BE2C (cell line): ENCODE results near the gene TTLL10.

Experiments used
- DNase-seq: peaks from one replicate; pipeline ENCODE4 v3.0.0-alpha.2; 2020
- H3K27me3 ChIP-seq: fragments of 250-450 bp; sonication (Bioruptor Pico); 2 replicates; pipeline ENCODE4 v1.5.1; 2020; ENCODE audit warnings: mild to moderate bottlenecking
- H3K36me3 ChIP-seq: fragments of 250-450 bp; sonication (Bioruptor Pico); 2 replicates; pipeline ENCODE4 v1.5.1; 2020; ENCODE audit warnings: mild to moderate bottlenecking
- H3K4me1 ChIP-seq: fragments of 250-450 bp; sonication (Bioruptor Pico); 2 replicates; pipeline ENCODE4 v1.5.1; 2020
- H3K4me3 ChIP-seq: 2 replicates; pipeline ENCODE4 v1.5.1; 2011; ENCODE audit warnings: low read depth, low read length
- H3K9me3 ChIP-seq: fragments of 250-450 bp; sonication (Bioruptor Pico); 2 replicates; pipeline ENCODE4 v1.5.1; 2020
- CTCF ChIP-seq: IDR thresholded peaks from 2 replicates; pipeline ENCODE4 v1.5.1; 2012; ENCODE audit warnings: mild to moderate bottlenecking, low read depth, low read length

Gene TTLL10

GRCh38 chr1:1230656-1231399, 57.1 kb downstream of the TTLL10 start:
- Histone ChIP-seq H3K4me1 (no peaks in the 10 kb centered on the region; the same call in 1 of the 2 replicates), H3K4me3 (peak overlapping the region; percentile 95), H3K9me3 (peaks cover 6% of the 10 kb centered on the region), H3K27me3 (no peaks in the 10 kb centered on the region), H3K36me3 (peaks cover 40% of the 10 kb centered on the region)
- TF ChIP-seq CTCF: peak; percentile 25
- DNase-seq: no peak

- Histone ChIP-seq H3K4me3 (peak within 1 kb of the TSS; percentile 95), H3K4me1 (no peaks in the 10 kb centered on the region; the same call in 1 of the 2 replicates), H3K36me3 (peaks cover 37% of the 10 kb centered on the region), H3K9me3 (peaks cover 6% of the 10 kb centered on the region), H3K27me3 (no peaks in the 10 kb centered on the region)
- peak; percentile 98 for DNase-seq
- no peak for TF ChIP-seq CTCF
Measured at GRCh38 chr1:1231400-1232207, 57.9 kb downstream of the TTLL10 start, which contains the start of gene SDF4. Gene SDF4, minus strand, starts transcription at chr1:1232001. Its CDS starts 3,229 bp downstream, at chr1:1228772.

- H3K4me3 ChIP-seq: peak within 1 kb of the TSS; percentile 95
- TF ChIP-seq CTCF: no peak
- DNase-seq: no peak
- no peaks in the 10 kb centered on the region; the same call in 1 of the 2 replicates for H3K27me3 ChIP-seq
- peaks cover 3% of the 10 kb centered on the region for H3K4me1 ChIP-seq
- H3K9me3 ChIP-seq: peaks cover 6% of the 10 kb centered on the region
- H3K36me3 ChIP-seq: peaks cover 33% of the 10 kb centered on the region
Measured at GRCh38 chr1:1232208-1232795, 58.6 kb downstream of the TTLL10 start, which contains the start of gene B3GALT6. Gene B3GALT6, plus strand, starts transcription at chr1:1232237. Its CDS starts 42 bp downstream, at chr1:1232279.

GRCh38 chr1:1232796-1233566, 59.3 kb downstream of the TTLL10 start:
- Histone ChIP-seq H3K27me3 (peaks cover 7% of the 10 kb centered on the region), H3K4me1 (peaks cover 8% of the 10 kb centered on the region), H3K36me3 (peaks cover 27% of the 10 kb centered on the region), H3K4me3 (no peak overlapping the region), H3K9me3 (peaks cover 6% of the 10 kb centered on the region)
- DNase-seq: no peak
- TF ChIP-seq CTCF: no peak

- no peak overlapping the region for H3K4me3 ChIP-seq
- no peak for TF ChIP-seq CTCF
- H3K27me3 ChIP-seq: peaks cover 12% of the 10 kb centered on the region
- peaks cover 6% of the 10 kb centered on the region for H3K9me3 ChIP-seq
- DNase-seq: no peak
- H3K36me3 ChIP-seq: peaks cover 21% of the 10 kb centered on the region
- peaks cover 13% of the 10 kb centered on the region for H3K4me1 ChIP-seq
Measured at GRCh38 chr1:1233567-1233892, 59.9 kb downstream of the TTLL10 start.
